GM12878 (cell line): ENCODE results near the gene VSIG10L2.

Experiments used
- ETV6 ChIP-seq, 2 experiments: fragments of 450-650 bp in 1 of 2; IDR thresholded peaks in 1 of 2; conservative IDR thresholded peaks in 1 of 2; 2 replicates each; pipeline ENCODE4 v1.6.1; 2014; ENCODE audit warnings: antibody characterized with exemption in 1 of 2, borderline replicate concordance in 1 of 2, low read depth in 1 of 2, mild to moderate bottlenecking in 1 of 2, moderate library complexity in 1 of 2
- EZH2 ChIP-seq: IDR thresholded peaks from 2 replicates; pipeline ENCODE4 v1.6.1; 2012; ENCODE audit warnings: low read depth, mild to moderate bottlenecking, control low read depth, inconsistent platforms, low read length, borderline replicate concordance; ENCODE audit not compliant: control insufficient read depth
- HDAC2 ChIP-seq: fragments of 200-600 bp; sonication (generic); IDR thresholded peaks from 2 replicates; pipeline ENCODE4 v1.6.1; 2017
- SUPT20H ChIP-seq: IDR thresholded peaks from 2 replicates; pipeline ENCODE4 v1.6.1; 2011; ENCODE audit warnings: low read depth, mild to moderate bottlenecking, low read length, moderate library complexity, borderline replicate concordance; ENCODE audit not compliant: control insufficient read depth
- TAF1 ChIP-seq: IDR thresholded peaks from 2 replicates; pipeline ENCODE4 v1.6.1; 2011; ENCODE audit warnings: mild to moderate bottlenecking, low read depth, low read length, borderline replicate concordance
- TCF12 ChIP-seq: IDR thresholded peaks from 2 replicates; pipeline ENCODE4 v1.6.1; 2011; ENCODE audit warnings: low read depth, mild to moderate bottlenecking, low read length
- TF ChIP-seq, protein P1 (sequence below): IDR thresholded peaks from 2 replicates; pipeline ENCODE4 v1.6.1; 2011; ENCODE audit warnings: low read depth, mild to moderate bottlenecking, low read length, moderate library complexity, borderline replicate concordance; ENCODE audit errors: extremely low read depth
- TF ChIP-seq, protein P2 (sequence below): IDR thresholded peaks from 2 replicates; pipeline ENCODE4 v1.6.1; 2011; ENCODE audit warnings: low read depth, low read length, improper control_type of control experiment, borderline replicate concordance
- TF ChIP-seq, protein P3 (sequence below): IDR thresholded peaks from 2 replicates; pipeline ENCODE4 v1.6.1; 2012; ENCODE audit warnings: mild to moderate bottlenecking, low read depth, low read length
- TF ChIP-seq, protein P4 (sequence below), 3 experiments: IDR thresholded peaks in 2 of 3; conservative IDR thresholded peaks in 1 of 3; 2 replicates each; pipeline ENCODE4 v1.5.1; 2011; ENCODE audit warnings: low read depth in 3 of 3, low read length in 3 of 3, mild to moderate bottlenecking in 3 of 3, control low read depth in 2 of 3, moderate library complexity in 2 of 3, inconsistent platforms in 1 of 3, mixed read lengths in 1 of 3; ENCODE audit not compliant: control insufficient read depth in 2 of 3, insufficient read depth in 1 of 3; ENCODE audit errors: extremely low read depth in 1 of 3
- TF ChIP-seq, protein P5 (sequence below): IDR thresholded peaks from 2 replicates; pipeline ENCODE4 v1.6.1; 2012; ENCODE audit warnings: low read length, inconsistent platforms

DNA sequence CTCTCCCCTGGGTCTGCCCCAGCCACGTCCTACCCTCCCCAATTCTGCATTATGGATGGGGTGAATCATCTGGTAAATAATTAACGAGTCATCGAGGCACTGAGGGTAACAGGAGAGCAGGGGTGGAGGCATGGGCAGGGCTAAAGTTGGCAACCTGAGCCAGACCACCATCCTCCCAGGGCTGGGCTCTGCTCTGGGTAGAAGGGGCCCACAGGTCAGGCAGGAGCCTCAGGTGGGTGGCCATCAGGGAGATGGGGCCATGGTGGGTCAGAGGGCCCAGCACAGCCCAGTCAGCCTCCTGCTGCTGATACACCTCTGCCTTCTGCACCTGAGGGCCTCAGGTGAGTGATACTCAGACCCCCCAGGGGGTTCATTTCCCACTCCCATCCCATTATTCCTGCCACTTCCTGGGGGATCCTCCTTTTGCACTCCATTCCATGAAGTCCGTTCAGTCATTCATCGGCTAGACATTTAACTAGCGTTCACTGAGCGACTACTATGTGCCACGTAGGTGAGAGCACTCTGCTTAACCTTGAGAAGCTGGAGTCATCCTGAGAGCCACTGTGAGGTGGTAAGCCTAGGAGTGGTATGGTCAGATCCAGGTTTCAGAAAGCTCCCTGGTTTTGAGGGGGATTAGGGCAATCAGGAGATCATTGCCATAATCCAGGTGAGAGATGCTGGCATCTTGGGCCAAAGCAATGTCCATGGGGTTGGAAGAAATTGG lies at the start of gene VSIG10L2:
- TF ChIP-seq, protein P1, sequence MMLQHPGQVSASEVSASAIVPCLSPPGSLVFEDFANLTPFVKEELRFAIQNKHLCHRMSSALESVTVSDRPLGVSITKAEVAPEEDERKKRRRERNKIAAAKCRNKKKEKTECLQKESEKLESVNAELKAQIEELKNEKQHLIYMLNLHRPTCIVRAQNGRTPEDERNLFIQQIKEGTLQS, result no peak
- TF ChIP-seq, protein P2, sequence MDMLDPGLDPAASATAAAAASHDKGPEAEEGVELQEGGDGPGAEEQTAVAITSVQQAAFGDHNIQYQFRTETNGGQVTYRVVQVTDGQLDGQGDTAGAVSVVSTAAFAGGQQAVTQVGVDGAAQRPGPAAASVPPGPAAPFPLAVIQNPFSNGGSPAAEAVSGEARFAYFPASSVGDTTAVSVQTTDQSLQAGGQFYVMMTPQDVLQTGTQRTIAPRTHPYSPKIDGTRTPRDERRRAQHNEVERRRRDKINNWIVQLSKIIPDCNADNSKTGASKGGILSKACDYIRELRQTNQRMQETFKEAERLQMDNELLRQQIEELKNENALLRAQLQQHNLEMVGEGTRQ, result no peak
- TF ChIP-seq ETV6 (conservative IDR thresholded peaks at IDR 0.05 in 1 of 2, IDR thresholded peaks at IDR 0.05 in 1 of 2; ENCODE audit: borderline replicate concordance in 1 of 2, low read depth in 1 of 2), result no peak
- TF ChIP-seq, protein P3, sequence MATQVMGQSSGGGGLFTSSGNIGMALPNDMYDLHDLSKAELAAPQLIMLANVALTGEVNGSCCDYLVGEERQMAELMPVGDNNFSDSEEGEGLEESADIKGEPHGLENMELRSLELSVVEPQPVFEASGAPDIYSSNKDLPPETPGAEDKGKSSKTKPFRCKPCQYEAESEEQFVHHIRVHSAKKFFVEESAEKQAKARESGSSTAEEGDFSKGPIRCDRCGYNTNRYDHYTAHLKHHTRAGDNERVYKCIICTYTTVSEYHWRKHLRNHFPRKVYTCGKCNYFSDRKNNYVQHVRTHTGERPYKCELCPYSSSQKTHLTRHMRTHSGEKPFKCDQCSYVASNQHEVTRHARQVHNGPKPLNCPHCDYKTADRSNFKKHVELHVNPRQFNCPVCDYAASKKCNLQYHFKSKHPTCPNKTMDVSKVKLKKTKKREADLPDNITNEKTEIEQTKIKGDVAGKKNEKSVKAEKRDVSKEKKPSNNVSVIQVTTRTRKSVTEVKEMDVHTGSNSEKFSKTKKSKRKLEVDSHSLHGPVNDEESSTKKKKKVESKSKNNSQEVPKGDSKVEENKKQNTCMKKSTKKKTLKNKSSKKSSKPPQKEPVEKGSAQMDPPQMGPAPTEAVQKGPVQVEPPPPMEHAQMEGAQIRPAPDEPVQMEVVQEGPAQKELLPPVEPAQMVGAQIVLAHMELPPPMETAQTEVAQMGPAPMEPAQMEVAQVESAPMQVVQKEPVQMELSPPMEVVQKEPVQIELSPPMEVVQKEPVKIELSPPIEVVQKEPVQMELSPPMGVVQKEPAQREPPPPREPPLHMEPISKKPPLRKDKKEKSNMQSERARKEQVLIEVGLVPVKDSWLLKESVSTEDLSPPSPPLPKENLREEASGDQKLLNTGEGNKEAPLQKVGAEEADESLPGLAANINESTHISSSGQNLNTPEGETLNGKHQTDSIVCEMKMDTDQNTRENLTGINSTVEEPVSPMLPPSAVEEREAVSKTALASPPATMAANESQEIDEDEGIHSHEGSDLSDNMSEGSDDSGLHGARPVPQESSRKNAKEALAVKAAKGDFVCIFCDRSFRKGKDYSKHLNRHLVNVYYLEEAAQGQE, result no peak
- no peak for TF ChIP-seq EZH2
- TF ChIP-seq, protein P4, sequence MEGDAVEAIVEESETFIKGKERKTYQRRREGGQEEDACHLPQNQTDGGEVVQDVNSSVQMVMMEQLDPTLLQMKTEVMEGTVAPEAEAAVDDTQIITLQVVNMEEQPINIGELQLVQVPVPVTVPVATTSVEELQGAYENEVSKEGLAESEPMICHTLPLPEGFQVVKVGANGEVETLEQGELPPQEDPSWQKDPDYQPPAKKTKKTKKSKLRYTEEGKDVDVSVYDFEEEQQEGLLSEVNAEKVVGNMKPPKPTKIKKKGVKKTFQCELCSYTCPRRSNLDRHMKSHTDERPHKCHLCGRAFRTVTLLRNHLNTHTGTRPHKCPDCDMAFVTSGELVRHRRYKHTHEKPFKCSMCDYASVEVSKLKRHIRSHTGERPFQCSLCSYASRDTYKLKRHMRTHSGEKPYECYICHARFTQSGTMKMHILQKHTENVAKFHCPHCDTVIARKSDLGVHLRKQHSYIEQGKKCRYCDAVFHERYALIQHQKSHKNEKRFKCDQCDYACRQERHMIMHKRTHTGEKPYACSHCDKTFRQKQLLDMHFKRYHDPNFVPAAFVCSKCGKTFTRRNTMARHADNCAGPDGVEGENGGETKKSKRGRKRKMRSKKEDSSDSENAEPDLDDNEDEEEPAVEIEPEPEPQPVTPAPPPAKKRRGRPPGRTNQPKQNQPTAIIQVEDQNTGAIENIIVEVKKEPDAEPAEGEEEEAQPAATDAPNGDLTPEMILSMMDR (IDR thresholded peaks at IDR 0.05 in 2 of 3, conservative IDR thresholded peaks at IDR 0.05 in 1 of 3; ENCODE audit: control insufficient read depth in 2 of 3, extremely low read depth in 1 of 3, insufficient read depth in 1 of 3, low read depth in 3 of 3, low read length in 3 of 3), result no peak
- no peak for TF ChIP-seq SUPT20H
- no peak for TF ChIP-seq HDAC2
- TF ChIP-seq, protein P5, sequence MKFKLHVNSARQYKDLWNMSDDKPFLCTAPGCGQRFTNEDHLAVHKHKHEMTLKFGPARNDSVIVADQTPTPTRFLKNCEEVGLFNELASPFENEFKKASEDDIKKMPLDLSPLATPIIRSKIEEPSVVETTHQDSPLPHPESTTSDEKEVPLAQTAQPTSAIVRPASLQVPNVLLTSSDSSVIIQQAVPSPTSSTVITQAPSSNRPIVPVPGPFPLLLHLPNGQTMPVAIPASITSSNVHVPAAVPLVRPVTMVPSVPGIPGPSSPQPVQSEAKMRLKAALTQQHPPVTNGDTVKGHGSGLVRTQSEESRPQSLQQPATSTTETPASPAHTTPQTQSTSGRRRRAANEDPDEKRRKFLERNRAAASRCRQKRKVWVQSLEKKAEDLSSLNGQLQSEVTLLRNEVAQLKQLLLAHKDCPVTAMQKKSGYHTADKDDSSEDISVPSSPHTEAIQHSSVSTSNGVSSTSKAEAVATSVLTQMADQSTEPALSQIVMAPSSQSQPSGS, result no peak
- TF ChIP-seq TCF12, result no peak
- TF ChIP-seq TAF1, result no peak
